ENCODE data around the gene P2RY14. TPM values are rescaled to one million over a fixed set of nuclear protein-coding genes. Genes with fewer than 3 reads are reported as not detected.

Gene P2RY14
- total RNA-seq, 1 experiment from 2014 or later: not detected

DNA sequence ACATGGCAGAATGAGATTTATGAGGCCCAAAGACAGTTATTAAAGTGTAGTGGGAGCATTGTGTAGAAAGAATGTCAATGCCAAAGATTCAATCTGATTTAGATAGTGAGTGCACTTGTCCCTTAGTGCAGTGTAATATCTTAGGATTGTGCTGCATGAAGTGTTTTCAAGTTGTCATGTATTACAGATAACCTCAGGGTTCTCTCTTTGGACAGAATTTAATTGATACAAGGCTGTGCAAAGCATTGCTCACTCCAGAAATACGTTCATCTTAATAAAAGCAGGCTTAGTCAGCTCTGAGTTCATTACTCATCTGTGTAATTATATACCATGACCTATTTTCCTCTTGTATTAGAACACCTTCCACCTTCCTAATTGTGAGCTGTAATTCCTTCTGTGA lies 59.3 kb downstream of the P2RY14 start:
- no peak for DNase-seq (ENCODE audit: extremely low read depth, low read depth)

DNA sequence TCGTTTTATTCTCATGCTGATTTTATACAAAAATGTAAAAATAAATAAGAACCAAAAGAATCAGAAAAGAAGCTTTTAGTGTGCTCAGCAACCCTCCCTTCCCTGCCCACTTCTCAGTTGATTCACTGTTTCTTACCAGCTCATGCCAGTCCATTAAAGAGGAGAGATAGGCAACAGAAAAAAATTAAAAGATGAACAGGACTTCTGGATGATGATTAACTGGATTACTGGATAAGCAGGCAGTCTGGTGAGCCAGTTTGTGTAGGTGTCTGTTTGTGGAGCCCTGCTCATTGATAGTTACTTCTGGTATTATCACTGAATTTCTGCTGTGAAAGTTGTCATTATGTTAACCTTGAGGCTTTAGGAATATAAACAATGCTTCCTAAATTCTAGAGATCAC lies 60.2 kb downstream of the P2RY14 start:
- DNase-seq (ENCODE audit: extremely low read depth, low read depth): no peak

DNA sequence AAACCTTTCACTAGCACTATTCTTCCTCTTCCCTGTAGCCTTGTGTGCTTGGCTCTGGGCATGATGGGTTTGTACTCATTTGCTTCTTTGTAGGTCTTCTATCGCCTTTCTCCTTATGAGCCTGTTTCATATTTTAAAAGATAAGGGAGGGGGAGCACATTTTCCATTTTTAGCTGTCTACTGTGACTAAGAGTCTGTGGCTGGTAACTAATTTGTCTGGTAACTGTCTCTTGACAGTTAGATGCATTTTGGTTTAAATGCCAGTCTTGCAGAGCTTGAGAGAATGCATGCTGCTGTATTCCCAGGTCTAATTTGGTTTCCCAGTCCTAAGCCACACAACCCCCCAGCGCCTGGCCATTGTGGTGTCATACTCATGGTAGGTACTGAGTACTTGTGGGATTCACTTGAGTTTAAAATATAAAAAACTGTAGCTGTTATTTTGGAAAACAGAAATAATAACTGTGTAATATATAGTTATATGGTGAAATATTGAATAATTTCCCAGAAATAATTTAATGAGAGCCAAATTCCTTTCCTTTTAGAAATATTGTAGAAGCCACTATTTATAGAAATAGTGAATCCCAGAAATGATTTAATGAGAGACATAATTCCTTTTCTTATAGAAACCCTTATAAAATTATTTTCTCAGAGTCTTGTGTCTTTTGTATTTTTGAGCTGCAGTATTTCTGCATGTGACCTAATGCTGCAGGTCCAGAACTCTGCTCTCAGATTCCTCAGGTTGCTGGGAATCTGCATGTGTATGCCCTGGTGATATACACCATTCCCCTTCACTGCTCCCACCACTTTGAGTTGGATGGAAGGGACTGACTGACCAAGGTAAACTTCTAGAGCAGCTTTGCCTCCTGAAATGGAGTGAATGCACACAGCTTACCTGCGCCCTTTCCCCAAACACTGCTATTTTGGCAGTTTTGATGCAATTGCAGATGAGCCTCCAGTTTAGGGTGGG lies 61.4 kb downstream of the P2RY14 start:
- no peak for DNase-seq (ENCODE audit: extremely low read depth, low read depth)

DNA sequence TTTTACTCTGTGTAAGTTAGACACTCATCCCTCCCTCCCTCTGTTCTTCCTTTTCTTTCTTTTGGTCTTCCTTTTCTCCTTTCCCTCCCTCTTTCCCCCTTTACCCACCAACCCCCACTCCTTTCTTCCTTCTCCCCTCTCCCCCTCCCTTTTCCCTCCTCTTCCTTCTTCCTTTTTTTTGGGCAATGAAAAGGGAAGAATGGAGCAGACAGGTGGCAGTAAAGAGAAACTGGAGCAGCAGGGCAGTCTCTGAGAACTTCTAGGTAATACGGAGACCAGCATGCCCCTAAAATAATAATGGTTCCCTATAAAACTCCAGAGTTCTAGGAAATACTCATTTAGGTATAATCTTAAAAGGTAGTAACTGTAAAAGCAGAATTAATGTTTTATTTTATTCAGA lies 63.9 kb downstream of the P2RY14 start:
- no peak for DNase-seq (ENCODE audit: extremely low read depth, low read depth)

DNA sequence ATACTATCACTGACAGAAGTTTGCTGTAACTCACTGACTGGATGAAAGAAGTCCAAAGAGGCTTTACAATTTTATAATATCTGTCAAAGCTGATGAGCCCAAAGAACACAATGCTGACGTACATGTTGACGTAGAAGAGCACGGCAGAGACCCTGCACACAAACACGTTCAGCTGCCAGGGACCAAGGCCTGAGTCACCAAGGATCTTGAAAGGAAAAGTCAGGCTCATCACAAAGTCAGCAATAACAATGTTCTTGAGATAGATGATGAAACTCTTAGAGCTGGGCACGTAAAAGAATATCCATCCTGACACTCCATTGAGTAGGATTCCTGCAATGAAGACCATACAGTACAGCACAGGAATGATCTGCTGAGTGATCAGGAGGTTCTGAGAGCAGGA lies 64.5 kb downstream of the P2RY14 start:
- no peak for DNase-seq (ENCODE audit: extremely low read depth, low read depth)

DNA sequence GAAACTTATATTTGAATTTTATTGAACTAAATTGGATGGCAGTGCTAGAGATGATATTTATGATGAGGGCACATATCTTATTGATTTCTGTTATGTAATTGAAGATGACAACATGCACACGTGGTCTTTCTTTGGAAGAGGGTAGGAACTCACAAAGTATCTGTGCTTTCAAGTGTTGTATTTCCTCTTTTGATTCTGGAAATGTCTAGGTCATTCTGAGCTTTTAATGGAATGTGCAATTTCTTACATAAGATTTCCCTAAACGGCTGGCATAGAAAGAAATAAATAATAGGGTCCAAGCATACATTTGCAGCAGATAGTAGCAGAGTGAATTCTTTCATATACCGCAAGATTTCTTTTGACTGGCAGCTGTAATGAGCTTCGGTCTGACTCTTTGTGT lies 65.2 kb downstream of the P2RY14 start:
- DNase-seq (ENCODE audit: extremely low read depth, low read depth): no peak

DNA sequence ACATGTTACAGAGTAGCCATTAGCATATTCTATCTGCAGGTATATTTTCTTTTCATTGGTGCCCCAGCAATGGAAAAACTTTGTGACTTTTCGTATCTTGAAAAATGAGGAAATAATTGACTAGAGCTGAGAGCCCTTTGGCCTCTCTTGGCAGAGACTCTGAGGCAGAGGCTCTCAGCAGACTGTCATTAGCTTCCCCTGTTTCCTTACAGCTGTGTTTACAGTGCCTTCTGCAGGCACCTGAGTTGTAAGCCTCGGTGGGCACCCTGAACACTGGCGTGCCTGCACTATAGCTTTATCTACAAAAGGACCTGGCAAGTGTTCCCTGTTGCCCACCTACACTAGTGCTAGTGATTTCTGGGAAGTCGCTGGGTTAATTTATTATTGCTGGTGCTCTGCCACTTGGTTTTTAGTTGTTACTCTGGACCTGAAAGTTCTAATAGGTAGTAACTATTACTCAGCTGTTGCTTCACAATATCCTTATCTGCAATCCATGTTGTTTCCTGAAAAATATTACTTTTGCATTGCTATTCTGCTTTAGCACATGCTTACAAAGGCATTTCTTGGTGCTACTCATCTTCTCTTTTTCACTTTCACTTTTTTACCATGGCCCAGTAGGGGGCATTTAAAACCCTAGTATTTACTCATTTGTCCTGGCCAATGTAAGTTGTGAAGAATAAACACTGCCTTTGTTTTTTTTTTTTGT lies 67.5 kb downstream of the P2RY14 start:
- no peak for DNase-seq (ENCODE audit: extremely low read depth, low read depth)

DNA sequence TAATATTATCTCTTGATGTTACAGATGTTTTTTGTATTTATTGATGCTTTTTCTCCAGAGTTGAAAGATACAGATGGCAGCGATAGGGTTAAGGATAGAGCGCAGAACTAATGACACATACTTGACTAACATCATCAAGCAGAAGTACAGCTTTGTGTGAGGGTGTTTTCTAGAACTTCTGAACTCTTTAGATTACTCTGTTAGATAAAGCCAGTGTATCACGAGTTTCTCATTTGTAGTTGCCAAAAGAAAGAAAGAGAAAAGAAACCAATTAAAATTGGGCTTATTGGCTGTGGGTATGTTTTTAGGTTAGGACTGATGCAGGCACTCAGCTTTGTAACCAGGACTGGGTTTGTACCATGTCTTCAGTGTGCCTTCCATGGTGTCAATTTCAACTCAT lies 68.7 kb downstream of the P2RY14 start:
- no peak for DNase-seq (ENCODE audit: extremely low read depth, low read depth)

DNA sequence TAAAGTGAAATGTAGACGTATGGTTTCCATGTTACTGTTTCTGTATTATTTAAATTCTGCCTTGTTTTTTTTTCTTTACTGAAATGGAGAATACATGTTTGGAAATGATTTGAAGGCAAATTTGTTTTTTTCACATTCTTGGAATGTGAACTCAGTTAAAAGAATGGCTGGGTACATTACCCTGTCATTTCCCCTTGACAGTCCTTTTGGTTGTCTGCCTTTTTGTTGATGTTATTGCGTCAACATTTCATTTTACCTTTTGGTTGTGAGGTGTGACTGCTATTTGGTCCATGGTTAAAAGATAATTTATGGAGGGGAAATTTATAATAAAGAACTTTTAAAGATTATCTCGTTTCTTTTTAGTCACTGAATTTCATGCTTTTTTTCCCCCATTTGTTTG lies 72.1 kb downstream of the P2RY14 start:
- DNase-seq (ENCODE audit: extremely low read depth, low read depth): no peak

DNA sequence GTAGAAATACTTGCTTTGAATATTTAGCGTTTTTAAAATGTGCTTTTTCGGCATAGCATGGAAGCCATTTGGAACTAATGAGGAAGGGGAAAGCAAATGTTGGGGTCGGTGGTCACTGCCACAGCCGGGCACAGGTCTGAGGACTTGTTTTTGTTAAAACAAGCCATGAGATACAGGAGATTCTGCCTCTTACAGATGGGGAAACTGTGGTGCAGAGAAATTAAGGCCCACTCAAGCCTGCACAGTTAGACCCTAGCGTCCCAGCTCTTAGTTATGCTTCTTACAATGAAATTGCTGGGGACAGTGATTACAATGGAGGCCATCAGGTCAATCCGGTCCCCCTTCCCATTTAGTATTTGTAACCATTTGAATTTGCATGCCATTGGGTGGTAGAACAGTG lies 72.9 kb downstream of the P2RY14 start:
- DNase-seq (ENCODE audit: extremely low read depth, low read depth): no peak

DNA sequence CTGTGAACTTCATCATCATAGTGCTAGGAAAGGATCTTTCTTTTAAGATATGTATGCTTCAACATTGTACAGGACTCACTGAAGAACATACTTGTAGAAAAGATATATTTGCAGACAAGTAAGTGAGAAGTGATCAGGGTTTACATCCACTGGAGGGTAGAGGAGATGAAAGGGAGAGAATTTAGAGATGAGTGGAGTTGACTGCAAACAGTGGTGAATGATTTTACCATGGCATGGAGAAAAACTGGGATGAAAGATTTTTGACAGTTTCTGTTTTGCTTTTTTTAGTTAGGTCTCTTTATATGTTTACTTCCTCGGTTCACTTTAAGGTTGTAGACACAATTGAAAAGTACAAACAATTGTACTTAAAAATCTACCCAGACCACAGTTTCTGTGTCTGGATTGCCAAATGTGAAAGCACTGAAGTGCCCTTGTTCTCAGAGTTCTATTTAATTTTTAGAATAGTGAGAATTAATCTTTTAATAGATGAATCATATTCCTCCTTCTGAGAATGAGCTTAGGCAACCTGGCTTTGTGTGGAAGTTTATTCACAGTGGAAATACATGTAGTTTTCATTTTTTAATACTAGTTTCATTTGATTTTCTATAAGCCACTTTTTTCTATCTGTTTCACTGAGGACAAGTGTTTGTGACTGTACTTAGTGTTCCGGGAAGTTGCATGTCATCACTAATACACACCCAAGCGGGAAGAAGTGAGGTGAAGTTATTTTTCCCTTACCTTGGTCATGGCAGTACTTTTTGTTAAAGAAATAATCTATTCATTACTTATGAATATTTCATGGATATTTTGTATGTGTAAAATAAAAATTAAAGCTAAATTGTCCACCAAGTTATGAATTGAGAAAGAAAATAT lies 73.6 kb downstream of the P2RY14 start:
- no peak for DNase-seq (ENCODE audit: extremely low read depth, low read depth)

DNA sequence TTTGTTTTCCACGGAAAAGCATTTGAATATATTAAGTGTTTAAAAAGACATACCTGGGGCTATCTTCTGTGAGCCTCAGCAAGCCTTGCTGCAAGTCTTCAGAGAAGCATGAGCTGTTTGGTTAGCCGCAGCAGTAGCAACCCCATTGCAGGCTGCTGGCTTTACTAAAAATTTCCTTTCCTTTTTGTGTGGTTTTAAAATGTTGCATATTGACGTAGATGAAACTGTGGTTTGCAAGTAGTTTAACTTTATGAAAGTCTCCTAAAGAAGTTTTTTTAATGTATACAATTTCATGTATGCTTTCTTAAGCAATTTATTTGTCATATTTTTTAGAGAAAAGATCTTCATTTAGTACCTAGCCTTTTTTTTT lies 75.3 kb downstream of the P2RY14 start, which contains the start of gene GPR171:
GPR171 (minus strand) TSS at position 166 of the 370 bp plus-strand sequence. CDS start 3,830 bp downstream, outside the sequence.
- no peak for DNase-seq (ENCODE audit: extremely low read depth, low read depth)

DNA sequence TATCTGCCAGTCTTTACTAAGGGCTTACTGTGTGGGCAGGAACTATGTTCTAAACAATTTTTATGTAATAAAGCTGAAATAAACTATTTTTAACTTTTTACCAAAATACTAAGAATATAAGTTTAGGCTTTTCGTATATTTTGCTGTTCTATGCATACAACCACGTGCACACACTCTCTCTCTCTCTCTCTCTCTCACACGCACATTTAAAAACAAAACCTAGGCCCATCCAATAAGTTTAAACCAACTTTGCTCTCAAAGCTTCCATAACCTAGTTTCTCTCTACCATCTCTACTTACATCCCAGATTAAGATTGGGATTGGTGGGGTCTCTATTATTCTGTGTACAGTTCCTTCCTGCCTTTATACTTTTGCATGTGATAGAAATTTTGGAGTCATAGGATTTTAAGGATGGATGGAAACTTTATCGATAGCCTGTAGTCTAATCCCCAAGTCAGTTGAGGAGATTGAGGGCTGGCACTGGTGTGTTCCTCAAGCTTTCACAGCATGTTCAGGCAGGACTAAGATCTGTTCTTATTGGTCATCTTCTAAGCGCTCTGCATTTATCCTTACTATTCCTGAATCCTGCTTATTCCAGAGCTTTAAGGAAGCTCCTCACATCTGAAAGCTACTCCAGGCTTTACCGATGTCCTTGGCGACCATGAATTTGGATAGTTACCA lies 77.2 kb downstream of the P2RY14 start:
- DNase-seq (ENCODE audit: extremely low read depth, low read depth): no peak

DNA sequence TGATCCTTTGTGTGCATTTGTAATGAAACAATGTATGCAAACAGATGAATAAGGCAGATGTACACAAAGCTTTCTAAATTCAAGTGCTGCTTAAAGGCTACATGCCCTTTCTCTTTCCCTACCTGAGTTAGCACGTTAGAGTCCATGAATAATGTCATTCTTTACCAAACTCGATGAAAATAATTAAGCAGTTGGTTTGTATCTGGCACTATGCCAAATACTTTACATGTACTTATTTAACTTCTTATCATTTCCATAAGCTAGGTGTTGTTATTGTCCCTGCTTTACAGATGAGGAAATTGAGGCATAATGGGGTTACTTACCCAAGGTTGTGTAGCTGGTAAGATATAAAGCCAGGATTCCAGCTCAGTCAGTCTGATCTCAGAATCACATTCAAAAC lies 77.8 kb downstream of the P2RY14 start:
- no peak for DNase-seq (ENCODE audit: extremely low read depth, low read depth)

DNA sequence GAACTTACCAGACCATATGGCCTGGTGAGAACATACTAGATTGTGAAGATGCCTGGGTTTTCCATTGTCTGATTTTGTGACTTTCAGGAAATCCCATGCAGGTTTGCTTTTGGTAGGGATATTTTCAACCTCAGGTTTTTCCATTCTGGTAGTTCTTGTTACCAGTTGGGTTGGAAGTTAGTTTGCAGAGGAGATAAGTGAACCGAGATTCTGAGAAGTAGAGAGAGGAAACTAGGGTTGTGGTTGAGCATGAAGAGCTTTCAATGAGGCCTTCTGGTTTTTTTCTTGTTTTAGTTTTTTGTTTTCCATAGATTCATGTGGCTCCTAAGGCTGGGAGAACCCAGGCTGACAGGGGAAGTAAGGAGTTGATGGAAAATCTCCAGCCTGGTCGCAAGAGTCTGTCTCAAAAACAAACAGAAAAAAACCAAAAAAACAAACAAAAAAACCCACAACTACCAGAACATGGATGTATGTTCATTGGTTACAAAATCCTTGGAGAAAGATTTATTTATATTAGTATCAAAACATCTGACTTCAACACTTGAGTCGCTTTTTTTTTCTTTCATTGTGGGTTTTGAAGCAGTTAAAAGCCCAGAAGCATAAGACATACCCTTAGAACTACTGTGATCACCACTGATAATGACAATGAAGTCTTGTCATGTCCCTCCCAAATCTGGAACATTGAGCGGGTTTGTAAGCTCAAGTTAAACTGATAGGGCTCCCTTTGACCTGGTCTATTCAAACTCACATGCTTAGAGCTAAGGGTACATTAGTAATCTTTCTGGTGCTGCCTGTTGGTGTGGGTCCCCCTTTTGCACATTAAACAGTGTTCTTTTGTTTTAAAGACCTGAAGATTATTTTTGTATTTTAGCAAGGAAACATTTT lies 78.5 kb downstream of the P2RY14 start:
- no peak for DNase-seq (ENCODE audit: extremely low read depth, low read depth)

DNA sequence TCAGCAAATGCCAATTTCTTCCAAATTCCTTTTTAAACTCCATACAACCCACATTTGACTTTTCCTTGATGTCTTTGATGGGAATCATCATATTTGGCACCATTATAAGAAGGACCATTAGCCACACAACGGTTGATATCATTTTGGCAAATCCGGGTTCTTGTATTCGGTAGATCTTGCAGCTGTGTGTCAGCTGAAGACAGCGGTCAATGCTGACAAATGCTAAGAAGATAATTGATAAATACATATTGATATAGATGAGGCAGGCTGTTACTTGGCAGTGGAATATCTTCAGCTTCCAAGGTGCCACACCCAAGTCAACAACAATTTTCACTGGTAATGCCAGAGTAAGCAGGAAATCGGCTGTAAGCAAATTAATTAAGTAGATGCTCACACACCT lies 79.5 kb downstream of the P2RY14 start:
- no peak for DNase-seq (ENCODE audit: extremely low read depth, low read depth)

DNA sequence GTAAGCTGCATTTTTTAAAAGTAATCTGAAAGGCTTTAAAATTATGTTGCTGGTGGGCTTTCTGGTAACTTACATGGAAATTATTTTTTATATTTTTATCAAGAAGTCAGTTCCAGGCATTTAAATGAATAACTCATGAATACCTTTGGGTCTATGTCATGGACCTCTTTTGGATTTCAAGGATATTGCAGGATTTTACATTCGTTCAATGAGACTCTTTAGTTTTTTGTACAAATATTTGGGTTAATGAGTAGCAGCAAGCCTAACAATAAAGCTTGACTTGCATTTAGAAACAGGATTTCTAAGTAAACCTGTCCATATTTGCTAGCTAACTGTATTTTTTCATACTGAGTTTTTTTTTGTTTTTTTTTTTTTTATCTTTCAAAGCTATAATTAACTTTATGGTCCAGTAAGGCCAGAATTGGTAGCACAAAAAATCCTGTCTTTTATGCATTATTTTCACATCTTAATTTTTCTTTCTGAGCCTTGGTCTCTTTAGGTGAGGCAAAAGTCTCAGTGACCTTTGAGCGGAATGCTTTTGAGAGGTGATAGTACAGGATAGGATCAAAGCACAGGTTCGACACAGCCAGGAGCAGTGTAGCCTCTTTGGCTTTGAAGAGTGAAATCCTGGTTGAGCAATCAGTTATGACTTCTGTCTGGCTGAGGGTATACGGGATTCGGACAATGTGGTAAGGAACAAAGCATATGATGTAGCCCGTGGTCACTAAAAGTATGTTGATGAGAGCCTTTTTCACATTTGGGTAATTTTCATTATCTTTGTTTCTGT lies 80.2 kb downstream of the P2RY14 start:
- DNase-seq (ENCODE audit: extremely low read depth, low read depth): no peak

DNA sequence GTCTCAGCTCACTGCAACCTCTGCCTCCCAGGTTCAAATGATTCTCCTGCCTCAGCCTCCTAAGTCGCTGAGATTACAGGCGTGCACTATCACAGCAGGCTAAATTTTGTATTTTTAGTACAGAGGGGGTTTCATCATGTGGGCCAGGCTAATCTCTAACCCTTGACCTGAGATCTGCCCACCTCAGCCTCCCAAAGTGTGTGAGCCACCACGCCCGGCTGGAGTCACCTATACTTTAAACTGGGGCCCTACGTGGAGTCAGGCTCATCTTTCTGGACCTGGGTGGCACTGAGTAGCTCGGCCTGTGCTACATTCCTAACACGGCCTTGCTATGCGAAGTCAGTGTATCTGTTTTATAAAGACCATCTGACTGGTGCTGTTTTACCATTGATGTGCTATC lies 81.1 kb downstream of the P2RY14 start:
- no peak for DNase-seq (ENCODE audit: extremely low read depth, low read depth)

DNA sequence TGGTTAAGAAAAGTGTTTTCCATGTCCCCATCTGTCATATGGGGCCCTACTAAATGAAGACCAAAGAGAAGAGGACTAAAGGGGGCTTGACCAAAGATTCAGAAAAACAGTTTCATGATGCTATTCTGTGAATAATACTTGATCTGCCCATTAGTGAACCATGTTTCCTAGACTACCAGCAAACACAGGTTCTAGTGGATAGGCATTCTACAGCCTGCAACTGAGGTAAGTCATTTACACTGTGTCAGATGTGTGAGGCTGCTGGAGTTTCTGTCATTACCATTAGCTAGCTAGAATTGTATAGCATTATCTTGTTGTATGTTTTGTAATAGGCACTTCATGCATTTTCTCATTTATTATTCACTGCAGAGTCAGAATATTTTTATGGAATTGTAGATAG lies 81.9 kb downstream of the P2RY14 start:
- DNase-seq (ENCODE audit: extremely low read depth, low read depth): no peak

Measured in NCI-H460 (cell line).